ENCODE measurements around the gene PABPN1L.

PABPN1L gene

DNA sequence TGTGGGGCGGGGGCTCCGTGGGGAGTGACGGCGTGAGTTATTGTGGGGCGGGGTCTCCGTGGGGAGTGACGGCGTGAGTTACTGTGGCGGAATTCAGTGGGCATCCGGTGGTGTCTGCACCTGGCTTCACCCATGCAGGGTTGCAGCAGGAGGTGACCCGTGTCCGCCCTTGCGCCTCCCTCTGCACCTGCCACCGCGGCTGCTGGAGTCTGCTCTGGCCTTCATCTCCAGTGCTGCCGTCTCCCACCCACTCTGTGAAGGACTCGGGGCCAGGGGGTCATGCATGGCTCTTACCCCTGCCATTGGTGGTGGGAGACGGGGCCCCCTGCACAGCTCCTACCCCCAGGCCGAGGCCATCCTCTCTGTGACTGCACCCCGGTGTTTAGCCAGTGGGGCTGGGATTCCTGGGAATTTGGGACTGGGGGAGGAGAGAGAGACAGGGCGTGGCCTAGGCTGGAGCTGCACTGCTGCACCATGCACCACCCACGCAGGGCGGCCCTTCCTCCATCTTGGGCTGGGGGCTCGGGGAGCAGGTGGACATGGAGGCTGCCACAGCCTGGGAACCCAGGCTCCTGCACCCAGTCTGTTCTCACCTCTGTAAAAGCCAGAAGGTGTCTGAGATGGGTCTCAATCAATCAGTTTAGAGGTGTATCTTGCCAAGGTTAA is 1.3 kb upstream of the PABPN1L start:
- no peak for DNase-seq

- DNase-seq, result no peak
Observed at GRCh38 chr16:88865742-88866141, 718 bp downstream of the PABPN1L start.

- no peak for DNase-seq
Observed at GRCh38 chr16:88865310-88865709, 1.1 kb downstream of the PABPN1L start.

GRCh38 chr16:88864521-88864920 is 1.9 kb downstream of the PABPN1L start:
- DNase-seq, result no peak

DNA sequence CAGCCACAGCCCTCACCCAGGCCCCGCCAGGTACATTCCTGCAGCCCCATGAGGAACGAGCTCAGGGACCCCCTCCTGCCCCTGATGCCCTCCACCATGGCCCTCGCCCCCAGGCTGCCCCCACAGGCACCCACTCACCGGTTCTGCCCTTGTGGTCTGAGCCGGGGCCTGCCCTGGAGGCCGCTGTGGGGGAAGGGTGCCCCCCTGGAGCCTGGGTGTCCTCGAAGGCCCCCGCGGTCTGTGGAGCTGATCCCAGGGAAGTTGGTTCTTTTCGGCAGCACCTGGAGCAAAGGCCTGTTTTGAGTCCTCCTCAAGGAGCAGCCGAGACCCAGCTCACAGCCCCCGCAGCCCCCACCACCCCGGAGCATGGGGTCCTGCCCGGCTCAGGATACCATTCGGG is 2.4 kb downstream of the PABPN1L start:
- DNase-seq, result no peak

- no peak for DNase-seq
Observed at GRCh38 chr16:88863426-88863825, 3.0 kb downstream of the PABPN1L start.

DNA sequence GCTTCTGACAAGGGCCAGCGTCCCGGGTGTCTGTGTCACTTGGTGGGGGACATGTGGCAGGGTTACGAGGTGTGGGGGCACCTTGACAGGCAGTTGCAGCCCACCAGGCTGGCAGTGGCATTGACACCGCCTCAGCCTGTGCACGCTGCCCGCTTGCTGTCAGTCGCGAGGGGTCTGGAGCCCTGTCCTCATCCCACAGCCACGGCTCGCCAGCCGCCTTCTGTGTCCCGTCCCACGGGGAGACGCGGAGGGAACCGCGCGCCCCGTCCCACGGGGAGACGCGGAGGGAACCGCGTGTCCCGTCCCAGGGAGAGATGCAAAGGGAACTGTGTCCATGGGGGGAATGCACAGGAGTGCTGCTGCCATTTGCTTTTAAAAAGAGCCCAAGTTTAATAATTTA is 3.5 kb downstream of the PABPN1L start:
- no peak for DNase-seq

DNA sequence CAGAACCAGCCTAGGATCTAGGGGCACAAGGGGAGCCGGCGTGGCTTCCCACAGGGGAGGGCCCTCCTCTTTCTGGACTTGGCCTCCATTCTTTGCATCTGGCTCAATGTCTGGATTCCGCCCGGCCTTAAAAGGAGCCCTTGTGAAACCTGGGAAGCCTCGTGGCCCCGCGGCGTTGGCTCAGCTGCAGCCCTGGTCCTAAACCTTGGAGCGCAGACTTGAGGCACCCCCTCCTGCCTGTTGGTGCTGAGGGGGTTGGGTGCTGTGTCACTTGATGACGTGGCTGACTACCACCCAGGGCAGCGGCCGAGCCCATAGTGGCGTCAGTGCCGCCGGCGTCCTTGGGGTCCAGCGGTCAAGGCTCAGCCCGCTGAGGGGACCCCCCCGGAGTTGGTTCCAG is 5.1 kb downstream of the PABPN1L start:
- DNase-seq, result no peak

GRCh38 chr16:88859381-88860091 is 6.9 kb downstream of the PABPN1L start:
- DNase-seq, result no peak

GRCh38 chr16:88857728-88858339 is 8.6 kb downstream of the PABPN1L start:
- DNase-seq, result peak; percentile 65

DNA sequence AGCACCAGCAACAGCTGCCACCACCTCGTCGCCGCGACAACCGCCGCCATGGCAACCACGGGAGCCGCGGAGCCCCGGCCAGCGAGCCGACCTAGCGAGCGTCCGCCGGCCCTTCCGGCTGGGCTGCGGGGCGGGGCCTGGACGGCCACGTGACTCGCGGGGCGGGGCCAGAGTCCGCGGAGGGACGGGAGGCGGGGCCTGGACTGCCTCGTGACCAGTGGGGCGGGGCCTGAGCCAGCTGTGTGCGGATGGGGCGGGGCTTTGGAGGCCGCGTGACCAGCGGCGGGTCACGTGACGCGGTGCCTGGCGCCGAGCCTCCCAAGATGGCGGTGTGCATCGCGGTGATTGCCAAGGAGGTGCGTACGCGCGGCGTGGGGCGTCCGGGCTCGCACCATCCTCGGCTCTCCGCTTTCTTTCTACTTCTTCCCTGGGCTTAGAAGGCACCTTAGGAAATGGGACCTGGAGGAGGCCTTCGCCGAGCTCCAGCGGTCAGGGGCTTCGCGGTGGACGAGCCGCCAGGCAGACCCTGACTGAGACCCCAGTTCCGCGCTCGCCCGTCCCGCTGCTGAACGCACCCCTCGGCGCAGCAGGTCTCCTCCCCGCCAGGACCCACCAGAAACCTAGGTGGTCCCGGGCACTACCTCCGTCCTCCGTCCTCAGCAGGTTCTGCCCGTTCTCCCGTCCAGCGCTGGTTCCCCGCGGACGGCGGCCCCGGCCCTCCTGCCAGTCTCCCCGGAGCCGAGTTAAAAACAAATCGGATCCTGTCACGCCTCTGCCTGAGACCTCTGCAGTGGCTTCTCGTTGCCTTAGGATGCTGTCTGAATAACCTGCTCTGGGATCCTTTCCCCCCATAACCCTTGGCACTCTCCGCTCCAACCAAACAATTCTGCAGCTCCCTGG is 9.4 kb downstream of the PABPN1L start, which contains the start of the genes GALNS and TRAPPC2L:
Gene GALNS (minus strand): TSS at position 120 of the 900 bp plus-strand sequence. CDS start 70 bp downstream, at position 50.
Gene TRAPPC2L (plus strand): TSS at position 300 of the 900 bp plus-strand sequence. CDS start 24 bp downstream, at position 324.
- peak; percentile 97 for DNase-seq

- no peak for DNase-seq
Observed at GRCh38 chr16:88856122-88856827, 10.2 kb downstream of the PABPN1L start.

DNA sequence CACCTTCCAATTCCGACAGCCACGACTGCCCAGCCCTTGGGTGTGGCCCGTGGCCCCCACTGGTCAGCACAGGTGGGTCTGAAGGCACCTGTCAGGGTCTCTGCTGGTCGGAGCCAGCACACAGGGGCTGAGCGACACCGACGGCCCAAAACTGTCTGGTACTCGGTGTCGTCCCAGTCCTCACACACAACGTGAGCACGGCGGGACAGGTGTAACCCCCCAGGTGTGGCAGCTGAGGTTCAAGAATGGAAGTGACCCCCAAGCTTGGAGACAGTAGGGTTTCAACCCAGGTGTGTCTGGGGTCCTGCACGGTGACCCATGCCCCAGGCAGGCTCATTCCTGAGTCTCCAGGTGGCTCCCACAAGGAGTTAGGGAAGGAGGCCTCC is 10.7 kb downstream of the PABPN1L start:
- no peak for DNase-seq

DNA sequence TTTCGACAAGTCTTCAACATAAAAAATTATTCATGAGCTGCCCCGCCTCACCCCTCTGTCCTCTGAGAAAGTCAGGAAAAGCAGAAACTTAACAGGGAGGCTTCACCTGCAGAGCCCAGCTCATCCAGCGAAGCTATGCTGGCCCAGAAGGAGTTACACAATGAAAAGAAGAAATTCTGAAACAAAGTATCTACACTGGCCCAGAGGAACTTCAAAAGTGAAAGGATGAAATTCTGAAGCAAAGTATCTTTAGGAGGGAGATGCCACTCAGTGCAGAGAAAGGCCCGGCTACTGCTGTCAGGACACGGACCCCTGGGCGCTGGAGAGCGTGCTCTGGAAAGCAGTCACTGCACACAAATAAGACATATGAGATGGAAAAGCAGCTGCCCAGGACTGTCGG is 11.3 kb downstream of the PABPN1L start:
- DNase-seq, result no peak

GRCh38 chr16:88854306-88855111 is 12.0 kb downstream of the PABPN1L start:
- DNase-seq, result no peak

DNA sequence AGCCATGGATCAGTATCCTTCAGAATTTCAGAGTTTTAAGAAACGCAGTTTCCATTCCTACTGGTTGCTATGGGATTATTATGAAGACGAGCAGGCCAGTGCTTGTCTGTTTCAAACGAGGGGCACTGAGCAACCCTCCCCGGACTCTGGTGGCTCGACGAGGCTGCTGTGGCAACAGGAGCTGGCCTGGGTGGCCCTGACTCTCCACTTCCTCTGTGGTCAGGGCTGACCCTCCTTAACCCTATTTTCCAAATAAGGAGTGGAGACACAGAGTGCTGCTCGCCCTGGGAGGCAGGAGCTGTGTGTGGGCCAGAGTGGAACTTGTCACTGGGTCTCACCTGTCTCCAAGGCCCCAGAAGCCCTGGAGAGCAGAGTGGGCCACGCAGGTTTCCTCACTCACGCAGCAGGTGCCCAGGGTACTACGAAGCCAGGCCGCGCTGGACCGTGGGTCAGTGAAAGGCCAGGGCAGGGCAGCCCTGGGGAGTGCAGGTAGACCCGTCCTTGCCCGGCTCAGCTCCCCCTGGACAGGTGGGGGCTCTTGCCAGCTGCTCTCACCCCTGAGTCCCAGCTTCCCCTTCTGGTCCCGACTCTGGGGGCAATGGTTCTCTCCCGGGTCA is 13.0 kb downstream of the PABPN1L start:
- DNase-seq, result no peak

DNA sequence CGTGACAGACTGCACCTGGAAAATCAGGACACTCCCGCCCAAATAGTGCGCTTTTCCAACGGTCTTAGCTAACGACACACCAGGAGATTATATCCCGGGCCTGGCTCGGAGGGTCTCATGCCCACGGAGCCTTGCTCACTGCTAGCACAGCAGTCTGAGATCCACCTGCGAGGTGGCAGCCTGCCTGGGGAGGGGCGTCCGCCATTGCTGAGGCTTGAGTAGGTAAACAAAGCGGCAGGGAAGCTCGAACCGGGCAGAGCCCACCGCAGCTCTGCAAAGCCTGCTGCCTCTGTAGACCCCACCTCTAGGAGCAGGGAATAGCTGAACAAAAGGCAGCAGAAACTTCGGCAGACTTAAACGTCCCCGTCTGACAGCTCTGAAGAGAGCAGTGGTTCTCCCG is 14.8 kb downstream of the PABPN1L start:
- DNase-seq, result no peak

DNA sequence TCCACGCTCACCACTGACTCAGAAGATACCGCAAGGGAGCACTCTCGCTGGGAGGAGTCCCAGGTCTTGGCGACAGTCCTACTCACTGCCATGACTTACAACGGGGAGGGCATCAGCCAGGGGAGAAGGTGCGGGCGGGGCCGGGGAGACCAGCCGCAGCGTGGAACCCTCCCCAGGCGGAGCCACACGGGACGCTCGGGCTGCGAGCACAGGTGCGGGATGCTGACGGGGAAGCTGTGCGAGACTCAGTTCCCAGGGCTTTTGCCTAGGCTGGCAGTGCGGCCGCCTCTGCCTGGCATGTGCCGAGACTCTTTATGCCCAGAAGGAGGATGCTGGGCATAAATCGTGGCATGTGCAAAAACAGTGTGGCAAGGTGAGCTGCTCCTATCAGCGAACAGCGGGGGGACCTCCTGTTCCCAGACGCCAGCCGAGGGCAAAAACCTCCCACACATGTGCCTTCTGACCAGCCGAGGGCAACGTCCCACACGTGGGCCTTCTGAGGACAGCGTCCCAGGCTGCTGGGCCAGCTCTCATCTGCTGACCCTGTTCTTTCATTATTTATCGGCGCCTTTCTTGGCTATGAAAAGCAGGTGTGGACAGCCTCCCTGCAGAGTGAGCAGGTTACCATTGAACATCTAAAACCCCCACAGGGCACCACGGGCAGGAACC is 15.8 kb downstream of the PABPN1L start:
- DNase-seq, result no peak

DNA sequence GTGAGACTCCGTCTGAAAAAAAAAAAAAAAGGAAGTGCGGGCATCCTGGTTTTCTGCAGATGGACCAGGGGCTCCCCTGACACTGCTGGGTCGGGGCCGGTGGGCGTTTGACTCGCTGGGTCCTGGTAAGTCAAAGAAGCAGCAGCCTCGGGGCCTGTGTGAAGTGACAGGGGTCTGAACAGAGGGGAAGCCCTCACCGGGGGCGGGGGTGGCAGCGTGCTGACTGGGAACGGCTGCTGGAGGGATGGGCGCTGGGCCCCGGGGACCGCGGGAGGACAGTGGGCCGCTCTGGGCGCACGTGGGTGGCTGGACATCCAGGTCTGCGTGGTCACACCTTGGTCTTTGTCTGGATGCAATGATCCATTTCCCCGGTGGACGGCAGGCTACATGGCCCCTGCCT is 17.9 kb downstream of the PABPN1L start:
- no peak for DNase-seq

- no peak for DNase-seq
Observed at GRCh38 chr16:88847654-88848053, 18.8 kb downstream of the PABPN1L start.

Measured in COR-L47 (cell line).